Peyer's patch (tissue), 4 donors: ENCODE data around the gene KCNN4. TPM values are rescaled to one million over a fixed set of nuclear protein-coding genes. Genes with fewer than 3 reads are reported as not detected.
A peak's percentile ranks its signal among the peaks of the same experiment; 100 is the strongest.

Experiments used
- DNase-seq, 3 donors: peaks; one replicate each; pipeline ENCODE4 v3.0.0-alpha.2; 2017 to 2019
- H3K27ac ChIP-seq, 4 donors: fragments of 200-600 bp; sonication (generic); one replicate each; pipeline ENCODE4 v1.5.1; 2016 to 2019
- H3K27me3 ChIP-seq, 2 donors: fragments of 200-600 bp; sonication (generic); one replicate each; pipeline ENCODE4 v1.5.1; 2019
- H3K36me3 ChIP-seq, 3 donors: fragments of 200-600 bp; sonication (generic); one replicate each; pipeline ENCODE4 v1.5.1; 2016 to 2019
- H3K4me1 ChIP-seq, 4 donors: fragments of 200-600 bp; sonication (generic); one replicate each; pipeline ENCODE4 v1.5.1; 2016 to 2019
- H3K4me3 ChIP-seq, 4 donors: fragments of 200-600 bp; sonication (generic); 1 replicate in 3 of 4; 2 replicates in 1 of 4; pipeline ENCODE4 v1.5.1; 2016 to 2019; ENCODE audit warnings: mild to moderate bottlenecking in 1 of 4
- H3K9me3 ChIP-seq, 4 donors: fragments of 200-600 bp; sonication (generic); one replicate each; pipeline ENCODE4 v1.5.1; 2016 to 2019; ENCODE audit warnings: mild to moderate bottlenecking in 1 of 4
- CTCF ChIP-seq, 6 experiments: fragments of 450-650 bp in 4 of 6; fragments of 200-600 bp in 2 of 6; sonication (generic) in 1 of 6; IDR thresholded peaks; one replicate each; pipeline ENCODE4 v1.5.1; 2017 to 2019; ENCODE audit warnings: antibody characterized with exemption in 6 of 6, mild to moderate bottlenecking in 3 of 6, moderate library complexity in 1 of 6
- POLR2A ChIP-seq, 2 donors: fragments of 450-650 bp; IDR thresholded peaks; one replicate each; pipeline ENCODE4 v1.5.1; 2017; ENCODE audit warnings: antibody characterized with exemption in 2 of 2, mild to moderate bottlenecking in 2 of 2, moderate library complexity in 2 of 2
- total RNA-seq, 4 donors: library from RNA; depleted of rRNA; stranded (reverse); fragments of >200 nt; gene quantifications; one replicate each; pipeline ENCODE4 v1.1.0, GENCODE V29; 2016

Gene KCNN4
- total RNA-seq, 4 donors from 2014 or later: 5.1 to 54.5 (median 33.1) TPM

GRCh38 chr19:43797118-43797517 lies 16.3 kb upstream of the KCNN4 start:
- no peaks in the 10 kb centered on the region for H3K27me3 ChIP-seq
- DNase-seq: no peak
- TF ChIP-seq POLR2A (IDR thresholded peaks at IDR 0.05) (no peak), CTCF (IDR thresholded peaks at IDR 0.05) (no peak)
- no peaks in the 10 kb centered on the region for H3K36me3 ChIP-seq
- H3K4me3 ChIP-seq: no peak overlapping the region
- H3K9me3 ChIP-seq: no peaks in the 10 kb centered on the region
- peaks cover 0 to 13% (median 3%) of the 10 kb centered on the region in 4 donors for H3K4me1 ChIP-seq
- H3K27ac ChIP-seq: no peak overlapping the region

GRCh38 chr19:43790587-43790986 lies 9.8 kb upstream of the KCNN4 start:
- Histone ChIP-seq H3K27me3 (no peaks in the 10 kb centered on the region), H3K4me1 (no peaks in the 10 kb centered on the region), H3K4me3 (no peak overlapping the region), H3K9me3 (no peaks in the 10 kb centered on the region), H3K27ac (no peak overlapping the region), H3K36me3 (no peaks in the 10 kb centered on the region)
- no peak for DNase-seq
- TF ChIP-seq POLR2A (IDR thresholded peaks at IDR 0.05): no peak

GRCh38 chr19:43789029-43789428 lies 8.3 kb upstream of the KCNN4 start:
- H3K4me1 ChIP-seq: peaks cover 0 to 11% (median 10%) of the 10 kb centered on the region in 4 donors
- no peak overlapping the region for H3K4me3 ChIP-seq
- no peak for TF ChIP-seq CTCF (IDR thresholded peaks at IDR 0.05)
- no peak for TF ChIP-seq POLR2A (IDR thresholded peaks at IDR 0.05)
- no peaks in the 10 kb centered on the region for H3K36me3 ChIP-seq
- no peaks in the 10 kb centered on the region for H3K27me3 ChIP-seq
- H3K9me3 ChIP-seq: no peaks in the 10 kb centered on the region
- DNase-seq: no peak
- H3K27ac ChIP-seq: no peak overlapping the region

- Histone ChIP-seq H3K9me3 (no peaks in the 10 kb centered on the region), H3K4me3 (no peak overlapping the region), H3K27me3 (no peaks in the 10 kb centered on the region), H3K27ac (no peak overlapping the region), H3K4me1 (peaks cover 0 to 20% (median 10%) of the 10 kb centered on the region in 4 donors), H3K36me3 (no peaks in the 10 kb centered on the region)
- DNase-seq: no peak
- TF ChIP-seq CTCF (IDR thresholded peaks at IDR 0.05) (no peak), POLR2A (IDR thresholded peaks at IDR 0.05) (no peak)
Observed at GRCh38 chr19:43786665-43787064, 5.9 kb upstream of the KCNN4 start.

- H3K36me3 ChIP-seq: no peaks in the 10 kb centered on the region
- peak overlapping the region; percentile 28 to 93 (median 56) for H3K27ac ChIP-seq
- no peaks in the 10 kb centered on the region for H3K27me3 ChIP-seq
- TF ChIP-seq CTCF (IDR thresholded peaks at IDR 0.05) (peak; percentile 96 to 98 (median 98)), POLR2A (IDR thresholded peaks at IDR 0.05) (no peak)
- DNase-seq: peak; percentile 52 to 81 (median 61)
- H3K9me3 ChIP-seq: no peaks in the 10 kb centered on the region
- H3K4me1 ChIP-seq: peaks cover 0 to 32% (median 13%) of the 10 kb centered on the region in 4 donors
- no peak overlapping the region for H3K4me3 ChIP-seq
Observed at GRCh38 chr19:43784981-43785808, 4.4 kb upstream of the KCNN4 start.

GRCh38 chr19:43784241-43784980 lies 3.6 kb upstream of the KCNN4 start:
- Histone ChIP-seq H3K9me3 (no peaks in the 10 kb centered on the region), H3K36me3 (no peaks in the 10 kb centered on the region), H3K4me3 (no peak overlapping the region), H3K4me1 (peaks cover 2 to 40% (median 13%) of the 10 kb centered on the region in 4 donors), H3K27ac (peak overlapping the region; percentile 28 to 93 (median 56)), H3K27me3 (no peaks in the 10 kb centered on the region)
- DNase-seq: peak in 2 of 3 donors; percentile 61 to 82
- TF ChIP-seq CTCF (IDR thresholded peaks at IDR 0.05) (no peak), POLR2A (IDR thresholded peaks at IDR 0.05) (no peak)
